Activated naive CD4-positive, alpha-beta T cell treated with anti-CD3 and anti-CD28 coated beads, Interleukin-2, amount 10 ng/mL, durations not matched to agents 7 days and 5 days (primary cell): ENCODE measurements around the gene LENG1.
"Not testable (repeated sequence)": the region's sequence is repeated elsewhere in the genome, so short reads cannot be mapped to it uniquely, and the experiment has no call there.

Experiments used
- CTCF ChIA-PET: fragments of 350-600 bp; sonication (Branson Sonifier 250); formaldehyde crosslinking; loops from one replicate; lab custom pipeline; 2021; ENCODE audit warnings: antibody characterized with exemption; lab: Charles Lee
- DNase-seq: peaks from one replicate; pipeline ENCODE4 v3.0.0-alpha.2; 2020
- H3K27ac Mint-ChIP-seq: one replicate; pipeline ENCODE4 v1.8.0; 2021; ENCODE audit warnings: mild to moderate bottlenecking, moderate library complexity, mixed read lengths
- H3K27me3 Mint-ChIP-seq: one replicate; pipeline ENCODE4 v1.8.0; 2021; ENCODE audit warnings: mild to moderate bottlenecking, mixed read lengths
- H3K36me3 Mint-ChIP-seq: one replicate; pipeline ENCODE4 v1.8.0; 2021; ENCODE audit warnings: mixed read lengths
- H3K4me1 Mint-ChIP-seq: one replicate; pipeline ENCODE4 v1.8.0; 2021; ENCODE audit warnings: mixed read lengths
- H3K4me3 Mint-ChIP-seq: one replicate; pipeline ENCODE4 v1.8.0; 2021; ENCODE audit warnings: mild to moderate bottlenecking, moderate library complexity, mixed read lengths
- H3K9me3 Mint-ChIP-seq: one replicate; pipeline ENCODE4 v1.8.0; 2021; ENCODE audit warnings: mixed read lengths

Gene LENG1

DNA sequence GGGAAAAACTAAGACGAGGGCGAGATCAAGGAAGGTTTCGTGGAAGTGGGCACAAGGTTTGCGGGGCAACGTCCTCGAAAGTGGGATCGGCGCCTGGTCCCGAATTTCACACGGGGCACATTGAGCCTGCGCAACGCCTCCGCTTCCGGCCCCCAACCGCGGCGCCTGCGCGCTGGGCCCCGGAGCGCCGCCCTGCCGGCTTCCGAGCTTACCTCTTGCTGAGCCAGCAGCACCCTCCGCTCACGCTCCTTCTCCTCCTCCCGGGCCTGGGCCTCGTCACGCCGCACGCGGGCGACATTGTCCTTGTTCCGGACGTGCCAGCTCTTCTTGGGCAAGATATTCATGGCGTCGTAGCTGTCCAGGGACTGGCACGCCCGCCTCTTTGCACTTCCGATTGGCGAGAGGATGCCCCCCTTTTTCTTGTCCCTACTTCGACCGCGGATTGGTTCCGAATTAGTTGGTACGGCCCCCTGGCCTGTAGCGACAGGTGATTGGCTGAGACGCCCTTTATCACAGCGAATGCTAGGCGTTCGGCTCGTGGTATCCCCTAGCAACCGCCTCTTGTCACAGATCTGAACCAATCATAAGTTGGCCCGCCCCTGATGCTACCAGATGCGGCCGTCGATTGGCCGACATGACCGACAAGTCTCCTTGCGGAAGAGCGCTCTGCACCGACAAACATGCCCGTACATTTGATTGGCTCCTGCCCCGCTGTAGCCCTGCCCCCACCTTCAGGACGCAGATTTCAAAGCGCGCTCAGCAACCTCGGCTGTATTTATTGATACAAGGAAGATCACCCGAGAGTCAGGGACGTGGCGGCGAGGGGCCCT, at the start of gene LENG1:
Gene LENG1 (minus strand): TSS at position 370 of the 830 bp plus-strand sequence. CDS start 26 bp downstream, at position 344.
- Mint-ChIP-seq H3K27me3 (peaks cover 16% of the 10 kb centered on the region), H3K27ac (peak within 1 kb of the TSS; percentile 98), H3K36me3 (peaks cover 29% of the 10 kb centered on the region), H3K4me3 (peak within 1 kb of the TSS; percentile 94), H3K9me3 (no peaks in the 10 kb centered on the region), H3K4me1 (peaks cover 79% of the 10 kb centered on the region)
- CTCF ChIA-PET = interaction anchor here (0.6 to 1.6 kb wide), 7 partner anchors 9 to 232 kb away, joined by 3 to 5 read pairs (median 3); partner anchors contain the start of genes CNOT3 and MBOAT7
- DNase-seq = peak; percentile 100

DNA sequence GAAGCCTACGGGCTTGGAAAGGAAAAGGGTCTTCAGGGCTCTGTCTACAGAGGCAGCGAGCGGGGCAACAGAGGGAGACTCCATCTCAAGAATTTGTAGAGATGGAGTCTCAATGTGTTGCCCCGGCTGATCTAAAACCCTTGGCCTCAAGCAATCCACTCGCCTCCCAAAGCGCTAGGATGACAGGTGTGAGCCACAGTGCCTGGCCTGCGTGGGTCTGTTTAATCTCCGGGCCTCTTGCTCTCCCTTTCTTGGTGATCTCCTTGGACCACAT, 49.2 kb upstream of the LENG1 start:
- Mint-ChIP-seq H3K4me3 (no peak overlapping the region), H3K27ac (no peak overlapping the region), H3K27me3 (no peaks in the 10 kb centered on the region), H3K4me1 (peaks cover 80% of the 10 kb centered on the region), H3K9me3 (no peaks in the 10 kb centered on the region), H3K36me3 (peaks cover 65% of the 10 kb centered on the region)
- CTCF ChIA-PET = no interaction called here
- DNase-seq = no peak

DNA sequence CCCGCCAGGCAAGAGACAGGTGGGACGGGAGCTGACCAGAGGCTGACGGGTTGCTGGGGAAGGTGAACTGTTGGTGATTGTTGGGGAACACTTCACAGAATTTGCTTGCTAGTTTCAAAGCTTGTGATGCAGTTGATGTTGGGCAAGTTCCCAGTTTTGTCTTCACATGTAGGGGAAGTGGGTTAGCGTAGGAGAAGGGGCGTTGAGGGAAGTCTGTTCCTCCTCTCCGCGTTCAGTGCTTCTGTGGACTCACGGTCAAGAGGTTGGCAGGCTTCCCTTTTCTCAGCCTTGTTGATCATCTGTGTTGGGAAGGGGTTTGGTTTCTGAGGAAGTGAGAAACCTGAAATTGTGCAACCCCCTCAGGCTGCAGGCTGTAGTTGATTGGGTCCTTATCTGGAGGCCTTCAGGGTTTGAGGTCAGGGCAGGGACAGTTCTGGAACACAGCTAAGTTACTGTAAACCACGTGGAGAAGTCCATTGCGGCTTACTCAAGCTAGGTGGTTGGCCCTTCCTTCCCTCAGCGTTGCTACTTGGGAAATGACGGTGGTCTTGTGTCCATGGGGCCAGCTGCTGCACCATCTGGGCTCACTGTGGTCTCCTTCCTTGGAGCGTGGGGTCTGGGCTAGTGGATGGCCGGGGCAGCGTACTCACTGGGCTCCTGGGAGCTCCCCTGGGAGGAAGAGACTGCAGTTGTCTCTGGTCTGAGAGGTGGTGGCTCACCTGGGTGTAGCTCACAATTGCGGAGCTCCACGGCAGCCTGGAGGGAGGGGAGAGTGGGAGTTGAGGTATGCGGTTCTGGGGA, 48.7 kb upstream of the LENG1 start:
- H3K4me3 Mint-ChIP-seq = no peak overlapping the region
- peak; percentile 41 for DNase-seq
- H3K27me3 Mint-ChIP-seq = no peaks in the 10 kb centered on the region
- CTCF ChIA-PET = no interaction called here
- H3K4me1 Mint-ChIP-seq = peaks cover 85% of the 10 kb centered on the region
- H3K36me3 Mint-ChIP-seq = peaks cover 69% of the 10 kb centered on the region
- H3K9me3 Mint-ChIP-seq = no peaks in the 10 kb centered on the region
- H3K27ac Mint-ChIP-seq = peak overlapping the region; percentile 3

GRCh38 chr19:54207676-54207982, 48.1 kb upstream of the LENG1 start:
- no peaks in the 10 kb centered on the region for H3K27me3 Mint-ChIP-seq
- CTCF ChIA-PET = no interaction called here
- no peaks in the 10 kb centered on the region for H3K9me3 Mint-ChIP-seq
- no peak overlapping the region for H3K27ac Mint-ChIP-seq
- no peak overlapping the region for H3K4me3 Mint-ChIP-seq
- peaks cover 91% of the 10 kb centered on the region for H3K4me1 Mint-ChIP-seq
- H3K36me3 Mint-ChIP-seq = peaks cover 72% of the 10 kb centered on the region
- no peak for DNase-seq

GRCh38 chr19:54207193-54207592, 47.7 kb upstream of the LENG1 start:
- CTCF ChIA-PET, H3K9me3 Mint-ChIP-seq, H3K27me3 Mint-ChIP-seq, DNase-seq, H3K4me3 Mint-ChIP-seq: not testable (repeated sequence)
- Mint-ChIP-seq H3K27ac (peak overlapping the region; percentile 70), H3K36me3 (peaks cover 76% of the 10 kb centered on the region), H3K4me1 (peaks cover 95% of the 10 kb centered on the region)

GRCh38 chr19:54206831-54207177, 47.3 kb upstream of the LENG1 start:
- Mint-ChIP-seq H3K27ac (peak overlapping the region; percentile 70), H3K4me1 (peaks cover 97% of the 10 kb centered on the region), H3K36me3 (peaks cover 78% of the 10 kb centered on the region), H3K4me3 (no peak overlapping the region), H3K9me3 (no peaks in the 10 kb centered on the region), H3K27me3 (no peaks in the 10 kb centered on the region)
- CTCF ChIA-PET = no interaction called here
- no peak for DNase-seq

DNA sequence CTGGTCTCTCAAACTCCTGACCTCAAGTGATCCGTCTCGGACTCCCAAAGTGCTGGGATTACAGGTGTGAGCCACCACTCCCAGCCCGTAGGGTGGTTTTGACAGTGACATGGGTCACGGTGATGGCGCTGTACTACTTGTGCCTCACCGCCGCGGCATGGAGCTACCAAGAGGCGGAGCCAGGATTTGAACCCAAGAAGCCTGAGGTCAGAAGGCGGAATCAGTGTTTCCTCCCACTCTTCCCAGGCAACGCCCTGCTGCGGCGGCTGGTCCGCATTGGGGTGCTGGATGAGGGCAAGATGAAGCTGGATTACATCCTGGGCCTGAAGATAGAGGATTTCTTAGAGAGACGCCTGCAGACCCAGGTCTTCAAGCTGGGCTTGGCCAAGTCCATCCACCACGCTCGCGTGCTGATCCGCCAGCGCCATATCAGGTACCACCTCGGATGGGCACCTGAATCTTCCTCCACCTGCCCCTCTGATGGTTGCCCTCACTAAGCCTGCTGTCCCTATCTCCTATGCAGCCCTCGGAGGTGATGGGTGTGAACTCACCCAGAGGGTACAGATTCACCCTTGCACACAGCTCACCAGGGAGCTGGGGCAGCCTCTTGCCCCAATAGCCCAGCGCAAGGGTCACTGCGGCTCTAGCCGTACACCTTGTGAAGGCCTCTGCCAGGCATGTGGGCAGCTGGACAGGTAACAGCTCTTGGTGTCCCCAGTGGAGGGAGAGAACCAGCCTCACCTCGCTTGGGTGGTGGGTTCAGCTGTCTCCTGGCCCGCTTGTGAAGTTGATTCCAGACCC, 46.7 kb upstream of the LENG1 start:
- H3K4me1 Mint-ChIP-seq = peaks cover 98% of the 10 kb centered on the region
- DNase-seq = no peak
- no peak overlapping the region for H3K27ac Mint-ChIP-seq
- H3K27me3 Mint-ChIP-seq = no peaks in the 10 kb centered on the region
- peaks cover 83% of the 10 kb centered on the region for H3K36me3 Mint-ChIP-seq
- no peak overlapping the region for H3K4me3 Mint-ChIP-seq
- CTCF ChIA-PET = no interaction called here
- H3K9me3 Mint-ChIP-seq = no peaks in the 10 kb centered on the region

DNA sequence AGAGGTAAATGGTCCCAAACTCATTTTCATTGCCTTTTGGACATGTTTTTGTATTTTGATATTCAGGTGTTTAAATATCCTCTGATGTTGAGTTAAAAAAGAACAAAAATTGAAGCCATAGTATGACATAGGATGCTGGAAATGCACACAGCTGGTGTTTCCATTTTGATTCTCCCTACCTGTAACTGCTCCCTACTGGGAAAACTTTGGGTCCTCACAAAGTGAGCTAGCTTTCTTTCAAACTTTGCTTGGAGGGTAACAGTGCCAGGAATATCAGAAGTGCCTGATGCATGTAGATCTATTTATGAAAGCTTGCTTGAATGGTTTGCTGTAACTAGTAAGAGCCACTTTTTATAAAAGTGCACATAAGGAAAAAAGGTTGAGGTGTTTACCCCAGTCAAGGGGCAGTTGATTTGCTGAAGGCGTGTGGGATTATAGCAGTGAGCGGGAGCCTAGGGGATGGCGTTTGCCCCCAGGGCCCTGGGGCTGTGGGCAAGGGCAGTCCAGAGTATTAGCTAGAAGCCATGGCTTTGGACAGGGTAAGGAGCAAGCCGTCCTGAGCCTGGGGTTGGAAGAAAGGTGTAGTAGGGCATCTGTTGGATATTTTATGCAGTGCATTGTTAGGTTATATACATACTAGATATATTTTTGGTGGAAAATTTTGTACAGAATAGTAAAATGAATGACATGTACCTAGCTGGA, 45.4 kb upstream of the LENG1 start:
- Mint-ChIP-seq H3K27ac (no peak overlapping the region), H3K4me1 (peaks cover 88% of the 10 kb centered on the region), H3K9me3 (no peaks in the 10 kb centered on the region), H3K27me3 (no peaks in the 10 kb centered on the region), H3K4me3 (peak overlapping the region; percentile 18), H3K36me3 (peaks cover 78% of the 10 kb centered on the region)
- CTCF ChIA-PET = no interaction called here
- no peak for DNase-seq

DNA sequence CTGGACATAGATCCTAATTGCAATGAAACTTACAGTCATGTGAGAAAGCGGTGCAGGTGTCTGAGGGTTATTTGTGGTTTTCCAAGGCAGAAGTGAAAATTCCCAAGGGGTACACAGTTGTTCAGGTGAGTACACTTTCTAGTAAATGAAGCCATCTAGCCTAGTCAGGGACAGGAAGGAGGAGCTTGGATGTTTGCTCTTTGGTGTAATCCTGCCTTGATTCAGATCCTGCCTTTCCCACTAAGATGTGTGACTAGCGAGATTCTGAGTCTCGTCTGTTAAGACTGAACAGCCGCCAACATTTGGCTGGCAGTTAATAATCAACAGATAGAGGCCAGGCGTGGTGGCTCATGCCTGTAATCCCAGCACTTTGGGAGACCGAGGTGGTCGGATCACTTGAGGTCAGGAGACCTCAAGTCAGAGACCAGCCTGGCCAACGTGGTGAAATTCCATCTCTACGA, 43.7 kb upstream of the LENG1 start:
- DNase-seq = no peak
- CTCF ChIA-PET = no interaction called here
- peak overlapping the region; percentile 33 for H3K27ac Mint-ChIP-seq
- H3K9me3 Mint-ChIP-seq = no peaks in the 10 kb centered on the region
- no peaks in the 10 kb centered on the region for H3K27me3 Mint-ChIP-seq
- H3K4me1 Mint-ChIP-seq = peaks cover 77% of the 10 kb centered on the region
- H3K36me3 Mint-ChIP-seq = peaks cover 72% of the 10 kb centered on the region
- peak overlapping the region; percentile 98 for H3K4me3 Mint-ChIP-seq

DNA sequence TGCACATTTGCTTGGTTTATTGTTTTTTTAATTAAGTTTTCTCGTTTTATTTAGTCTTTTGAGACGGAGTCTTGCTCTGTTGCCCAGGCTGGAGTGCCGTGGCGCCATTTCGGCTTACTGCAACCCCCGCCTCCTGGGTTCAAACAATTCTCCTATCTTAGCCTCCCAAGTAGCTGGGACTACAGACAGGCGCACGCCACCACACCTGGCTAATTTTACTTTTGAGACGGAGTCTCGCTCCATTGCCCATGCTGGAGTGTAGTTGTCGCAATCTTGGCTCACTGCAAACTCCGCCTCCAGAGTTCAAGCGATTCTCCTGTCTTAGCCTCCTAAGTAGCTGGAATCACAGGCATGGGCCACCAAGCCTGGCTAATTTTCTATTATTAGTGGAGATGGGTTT, 42.5 kb upstream of the LENG1 start:
- H3K9me3 Mint-ChIP-seq = no peaks in the 10 kb centered on the region
- DNase-seq = no peak
- H3K4me3 Mint-ChIP-seq = peak overlapping the region; percentile 98
- H3K27ac Mint-ChIP-seq = peak overlapping the region; percentile 98
- H3K4me1 Mint-ChIP-seq = peaks cover 65% of the 10 kb centered on the region
- peaks cover 62% of the 10 kb centered on the region for H3K36me3 Mint-ChIP-seq
- CTCF ChIA-PET = no interaction called here
- H3K27me3 Mint-ChIP-seq = no peaks in the 10 kb centered on the region

- Mint-ChIP-seq H3K27ac (peak overlapping the region; percentile 98), H3K9me3 (no peaks in the 10 kb centered on the region), H3K36me3 (peaks cover 54% of the 10 kb centered on the region), H3K4me1 (peaks cover 58% of the 10 kb centered on the region), H3K27me3 (no peaks in the 10 kb centered on the region), H3K4me3 (peak overlapping the region; percentile 98)
- CTCF ChIA-PET = no interaction called here
- no peak for DNase-seq
Measured at GRCh38 chr19:54201172-54201701, 41.7 kb upstream of the LENG1 start.

GRCh38 chr19:54199401-54199800, 39.9 kb upstream of the LENG1 start:
- no peak for DNase-seq
- no peaks in the 10 kb centered on the region for H3K27me3 Mint-ChIP-seq
- CTCF ChIA-PET = no interaction called here
- H3K4me1 Mint-ChIP-seq = peaks cover 42% of the 10 kb centered on the region
- peak overlapping the region; percentile 98 for H3K4me3 Mint-ChIP-seq
- H3K36me3 Mint-ChIP-seq = peaks cover 43% of the 10 kb centered on the region
- H3K9me3 Mint-ChIP-seq = no peaks in the 10 kb centered on the region
- peak overlapping the region; percentile 73 for H3K27ac Mint-ChIP-seq

DNA sequence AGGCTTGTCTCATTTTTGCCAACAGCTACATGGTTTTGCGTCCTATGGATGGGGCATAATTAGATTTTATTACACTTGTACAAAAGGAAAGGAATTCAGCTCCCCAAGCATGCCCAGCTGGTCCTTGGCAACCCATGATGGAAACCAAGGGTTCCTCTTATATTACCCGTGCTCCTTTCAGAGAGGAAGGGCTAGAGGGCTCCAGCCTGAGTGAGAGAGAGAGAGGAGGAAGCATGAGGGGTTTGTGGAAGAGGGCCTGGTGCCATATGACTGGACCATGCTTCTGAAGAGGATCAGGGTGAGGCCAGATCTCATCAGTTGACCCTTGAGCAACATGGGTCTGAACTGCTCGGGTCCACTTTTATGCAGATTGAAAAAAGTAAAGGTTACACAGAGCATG, 37.6 kb upstream of the LENG1 start:
- Mint-ChIP-seq H3K36me3 (peaks cover 26% of the 10 kb centered on the region), H3K9me3 (no peaks in the 10 kb centered on the region), H3K27ac (no peak overlapping the region), H3K4me3 (no peak overlapping the region), H3K27me3 (no peaks in the 10 kb centered on the region), H3K4me1 (peaks cover 29% of the 10 kb centered on the region)
- CTCF ChIA-PET = interaction anchor here (1.5 kb wide), 1 partner anchor 27 kb away, joined by 4 read pairs; no protein-coding TSS in a partner anchor
- no peak for DNase-seq
